Smooth muscle cell (in vitro differentiated cells): ENCODE data around the gene ACSL6. TPM values are rescaled to one million over a fixed set of nuclear protein-coding genes. Genes with fewer than 3 reads are reported as not detected.

Source experiments
- DNase-seq: peaks from one replicate; lab custom pipeline; 2025; ENCODE audit not compliant: unreplicated experiment; lab: John Stamatoyannopoulos, UW
- H2AFZ ChIP-seq: fragments of 200-600 bp; sonication (generic); 2 replicates; pipeline ENCODE4 v1.6.0; 2016; ENCODE audit warnings: antibody characterized with exemption, low read depth, mild to moderate bottlenecking
- H3F3A ChIP-seq: fragments of 200-600 bp; sonication (generic); 2 replicates; pipeline ENCODE4 v1.6.0; 2017; ENCODE audit warnings: antibody characterized with exemption, low read depth
- H3K27ac ChIP-seq: fragments of 200-600 bp; sonication (generic); 2 replicates; pipeline ENCODE4 v1.5.1; 2016; ENCODE audit warnings: low read depth, mild to moderate bottlenecking
- H3K27me3 ChIP-seq: fragments of 200-600 bp; sonication (generic); 2 replicates; pipeline ENCODE4 v1.6.1; 2016; ENCODE audit warnings: low read depth, mild to moderate bottlenecking
- H3K36me3 ChIP-seq: fragments of 200-600 bp; sonication (generic); 2 replicates; pipeline ENCODE4 v1.5.1; 2016; ENCODE audit warnings: low read depth
- H3K4me1 ChIP-seq: fragments of 200-600 bp; sonication (generic); 2 replicates; pipeline ENCODE4 v1.5.1; 2016; ENCODE audit warnings: low read depth
- H3K4me2 ChIP-seq: fragments of 200-600 bp; sonication (generic); 2 replicates; pipeline ENCODE4 v1.6.0; 2016; ENCODE audit warnings: mild to moderate bottlenecking
- H3K4me3 ChIP-seq: fragments of 200-600 bp; sonication (generic); 2 replicates; pipeline ENCODE4 v1.5.1; 2016; ENCODE audit warnings: mild to moderate bottlenecking
- H3K79me2 ChIP-seq: fragments of 200-600 bp; sonication (generic); 2 replicates; pipeline ENCODE4 v1.6.0; 2016; ENCODE audit warnings: low read depth, mild to moderate bottlenecking
- H3K9ac ChIP-seq: fragments of 200-600 bp; sonication (generic); 2 replicates; pipeline ENCODE4 v1.6.0; 2016; ENCODE audit warnings: low read depth
- H3K9me3 ChIP-seq: fragments of 200-600 bp; sonication (generic); replicated peaks from 2 replicates; pipeline ENCODE4 v1.5.1; 2016; ENCODE audit warnings: low read depth
- H4K20me1 ChIP-seq: fragments of 200-600 bp; sonication (generic); 2 replicates; pipeline ENCODE4 v1.6.0; 2016; ENCODE audit warnings: low read depth
- WGBS: methylation state at CpG from one replicate; pipeline ENCODE4 v1.1.7; 2016; ENCODE audit warnings: low lambda C conversion rate; 5-methylcytosine and 5-hydroxymethylcytosine counted together
- polyA plus RNA-seq: library from polyadenylated mRNA; unstranded; fragments of >200 nt; fragmentation: Nextera tagmentation; extraction: Ambion mirVana; gene quantifications from 2 replicates; pipeline ENCODE4 v1.2.1, GENCODE V29; 2016
- total RNA-seq: library from RNA; depleted of rRNA; stranded (reverse); fragments of >200 nt; gene quantifications from 2 replicates; pipeline ENCODE4 v1.2.3, GENCODE V29; 2014
- TF ChIP-seq, protein P1 (sequence below): fragments of 200-600 bp; sonication (generic); IDR thresholded peaks from 2 replicates; pipeline ENCODE4 v1.5.1; 2017; ENCODE audit warnings: borderline replicate concordance, mild to moderate bottlenecking, antibody characterized with exemption; ENCODE audit not compliant: insufficient read depth, poor library complexity, severe bottlenecking

The ACSL6 gene
- total and polyA plus RNA-seq, 2 experiments from 2014 or later, result not detected

GRCh38 chr5:131976414-131977211, 34.8 kb downstream of the ACSL6 start:
- Histone ChIP-seq H3K79me2 (no peaks in the 10 kb centered on the region), H3K9me3 (no peaks in the 10 kb centered on the region), H3K27me3 (no peaks in the 10 kb centered on the region), H3F3A (no peaks in the 10 kb centered on the region), H3K27ac (no peak overlapping the region), H2AFZ (no peak overlapping the region), H3K4me1 (no peaks in the 10 kb centered on the region), H4K20me1 (no peaks in the 10 kb centered on the region), H3K4me2 (no peak overlapping the region), H3K4me3 (no peak overlapping the region), H3K9ac (no peak overlapping the region), H3K36me3 (no peaks in the 10 kb centered on the region)
- TF ChIP-seq, protein P1, sequence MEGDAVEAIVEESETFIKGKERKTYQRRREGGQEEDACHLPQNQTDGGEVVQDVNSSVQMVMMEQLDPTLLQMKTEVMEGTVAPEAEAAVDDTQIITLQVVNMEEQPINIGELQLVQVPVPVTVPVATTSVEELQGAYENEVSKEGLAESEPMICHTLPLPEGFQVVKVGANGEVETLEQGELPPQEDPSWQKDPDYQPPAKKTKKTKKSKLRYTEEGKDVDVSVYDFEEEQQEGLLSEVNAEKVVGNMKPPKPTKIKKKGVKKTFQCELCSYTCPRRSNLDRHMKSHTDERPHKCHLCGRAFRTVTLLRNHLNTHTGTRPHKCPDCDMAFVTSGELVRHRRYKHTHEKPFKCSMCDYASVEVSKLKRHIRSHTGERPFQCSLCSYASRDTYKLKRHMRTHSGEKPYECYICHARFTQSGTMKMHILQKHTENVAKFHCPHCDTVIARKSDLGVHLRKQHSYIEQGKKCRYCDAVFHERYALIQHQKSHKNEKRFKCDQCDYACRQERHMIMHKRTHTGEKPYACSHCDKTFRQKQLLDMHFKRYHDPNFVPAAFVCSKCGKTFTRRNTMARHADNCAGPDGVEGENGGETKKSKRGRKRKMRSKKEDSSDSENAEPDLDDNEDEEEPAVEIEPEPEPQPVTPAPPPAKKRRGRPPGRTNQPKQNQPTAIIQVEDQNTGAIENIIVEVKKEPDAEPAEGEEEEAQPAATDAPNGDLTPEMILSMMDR, result no peak
- no peak for DNase-seq
- WGBS, result 95% methylated on average over 6 of the region's 6 CpGs

DNA sequence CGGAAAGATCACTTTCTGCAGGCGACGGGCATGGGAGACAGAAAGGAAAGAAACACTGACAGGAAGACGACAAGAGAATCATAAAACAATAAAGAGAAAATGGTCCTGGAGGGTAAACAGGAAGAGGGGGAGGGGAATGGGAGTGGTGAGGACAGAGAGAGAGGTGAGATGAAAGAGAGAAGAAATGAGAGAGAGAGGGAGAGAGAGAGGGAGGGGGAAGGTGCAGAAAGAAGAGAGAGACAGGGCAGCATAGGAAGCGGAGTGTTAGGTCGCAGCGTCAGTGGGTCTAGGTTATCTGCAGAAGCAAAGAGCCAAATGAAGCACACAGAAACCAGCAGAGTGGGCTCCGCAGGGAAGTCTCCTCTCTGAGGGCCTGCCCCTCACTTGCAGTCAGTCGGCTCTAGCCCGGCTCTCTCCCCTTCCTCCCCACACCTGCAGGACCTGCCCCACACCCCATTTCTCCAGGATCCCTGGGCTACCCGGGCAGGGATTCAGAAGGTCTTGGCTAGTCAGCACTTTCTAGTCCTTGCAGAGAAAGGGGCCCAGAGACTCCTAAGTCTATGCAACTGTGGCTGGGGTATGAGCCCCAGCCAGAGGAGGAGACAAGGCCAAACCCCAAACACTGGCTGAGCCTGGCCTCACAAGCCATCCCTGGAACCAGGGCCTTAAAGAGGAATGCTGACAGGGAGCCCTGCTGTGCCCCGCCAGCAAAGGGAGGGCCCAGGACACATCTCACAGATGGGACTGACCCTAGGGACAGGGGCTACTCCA, 36.3 kb downstream of the ACSL6 start:
- Histone ChIP-seq H3K9me3 (no peaks in the 10 kb centered on the region), H3K79me2 (no peaks in the 10 kb centered on the region), H3K27me3 (no peaks in the 10 kb centered on the region), H3K4me3 (no peak overlapping the region), H2AFZ (no peak overlapping the region), H3K4me1 (no peaks in the 10 kb centered on the region), H3K36me3 (no peaks in the 10 kb centered on the region), H3K4me2 (no peak overlapping the region), H4K20me1 (no peaks in the 10 kb centered on the region), H3F3A (no peaks in the 10 kb centered on the region), H3K27ac (no peak overlapping the region), H3K9ac (no peak overlapping the region)
- TF ChIP-seq, protein P1, result no peak
- WGBS, result 52% methylated on average over 12 of the region's 12 CpGs
- DNase-seq, result no peak

- Histone ChIP-seq H4K20me1 (no peaks in the 10 kb centered on the region), H3K4me3 (no peak overlapping the region), H3K4me1 (no peaks in the 10 kb centered on the region), H2AFZ (no peak overlapping the region), H3K9me3 (no peaks in the 10 kb centered on the region), H3F3A (no peaks in the 10 kb centered on the region), H3K27ac (no peak overlapping the region), H3K9ac (no peak overlapping the region), H3K79me2 (no peaks in the 10 kb centered on the region), H3K27me3 (no peaks in the 10 kb centered on the region), H3K4me2 (no peak overlapping the region), H3K36me3 (no peaks in the 10 kb centered on the region)
- no peak for DNase-seq
- 76% methylated on average over 5 of the region's 5 CpGs for WGBS
- TF ChIP-seq, protein P1, result no peak
These were observed 36.9 kb downstream of the ACSL6 start for GRCh38 chr5:131974622-131974955.

- no peak overlapping the region for H3K4me3 ChIP-seq
- H2AFZ ChIP-seq, result no peak overlapping the region
- H3K36me3 ChIP-seq, result no peaks in the 10 kb centered on the region
- H3K9me3 ChIP-seq, result no peaks in the 10 kb centered on the region
- H3F3A ChIP-seq, result no peaks in the 10 kb centered on the region
- no peaks in the 10 kb centered on the region for H4K20me1 ChIP-seq
- 81% methylated on average over 1 of the region's 1 CpG for WGBS
- no peaks in the 10 kb centered on the region for H3K4me1 ChIP-seq
- no peak for DNase-seq
- TF ChIP-seq, protein P1, result no peak
- no peaks in the 10 kb centered on the region for H3K27me3 ChIP-seq
- H3K4me2 ChIP-seq, result no peak overlapping the region
- no peaks in the 10 kb centered on the region for H3K79me2 ChIP-seq
- no peak overlapping the region for H3K9ac ChIP-seq
- no peak overlapping the region for H3K27ac ChIP-seq
These were observed 37.4 kb downstream of the ACSL6 start for GRCh38 chr5:131974016-131974415.
